Ectodermal cell (in vitro differentiated cells): Measurements from ENCODE around the gene FBH1.

Experiments used
- H3K27ac ChIP-seq: 2 replicates; pipeline ENCODE4 v1.7.0; 2013; ENCODE audit warnings: mild to moderate bottlenecking, low read depth, low read length; ENCODE audit not compliant: insufficient read depth, poor library complexity, severe bottlenecking
- H3K27me3 ChIP-seq: 2 replicates; pipeline ENCODE4 v1.7.0; 2013; ENCODE audit warnings: mild to moderate bottlenecking, low read length; ENCODE audit not compliant: insufficient read depth, control insufficient read depth, poor library complexity, severe bottlenecking
- H3K36me3 ChIP-seq: one replicate; pipeline ENCODE4 v1.7.0; 2013; ENCODE audit warnings: low read length; ENCODE audit not compliant: control insufficient read depth, insufficient read depth
- H3K4me1 ChIP-seq: one replicate; pipeline ENCODE4 v1.7.0; 2013; ENCODE audit warnings: low read length; ENCODE audit not compliant: control insufficient read depth, insufficient read depth
- H3K4me3 ChIP-seq: 2 replicates; pipeline ENCODE4 v1.7.0; 2013; ENCODE audit warnings: low read depth, low read length, control low read depth; ENCODE audit not compliant: insufficient read depth
- H3K9me3 ChIP-seq: 2 replicates; pipeline ENCODE4 v1.7.0; 2013; ENCODE audit warnings: mild to moderate bottlenecking, low read length, moderate library complexity; ENCODE audit not compliant: control insufficient read depth
- WGBS, 2 experiments: methylation state at CpG; one replicate each; pipeline ENCODE4 v1.1.7; 2013; ENCODE audit warnings: missing lambda C conversion rate in 2 of 2; 5-methylcytosine and 5-hydroxymethylcytosine counted together

FBH1 gene

GRCh38 chr10:5971886-5972285 lies 81.8 kb downstream of the FBH1 start:
- no peaks in the 10 kb centered on the region for H3K9me3 ChIP-seq
- no peak overlapping the region for H3K4me3 ChIP-seq
- H3K27me3 ChIP-seq = peaks cover 20% of the 10 kb centered on the region
- WGBS, 2 experiments = 89 to 93% methylated on average over 4 of the region's 4 CpGs
- no peaks in the 10 kb centered on the region for H3K4me1 ChIP-seq
- H3K36me3 ChIP-seq = no peaks in the 10 kb centered on the region
- no peak overlapping the region for H3K27ac ChIP-seq

GRCh38 chr10:5973069-5973468 lies 83.0 kb downstream of the FBH1 start:
- H3K4me3 ChIP-seq = no peak overlapping the region
- peaks cover 4% of the 10 kb centered on the region for H3K4me1 ChIP-seq
- H3K36me3 ChIP-seq = no peaks in the 10 kb centered on the region
- H3K27ac ChIP-seq = no peak overlapping the region
- no peaks in the 10 kb centered on the region for H3K9me3 ChIP-seq
- WGBS, 2 experiments = 88 to 96% methylated on average over 3 of the region's 4 CpGs
- H3K27me3 ChIP-seq = peaks cover 32% of the 10 kb centered on the region

GRCh38 chr10:5975641-5976473 lies 85.8 kb downstream of the FBH1 start:
- no peak overlapping the region for H3K4me3 ChIP-seq
- no peaks in the 10 kb centered on the region for H3K36me3 ChIP-seq
- peaks cover 58% of the 10 kb centered on the region for H3K27me3 ChIP-seq
- H3K9me3 ChIP-seq = no peaks in the 10 kb centered on the region
- 78 to 79% methylated on average over 20 of the region's 20 CpGs for WGBS, 2 experiments
- no peak overlapping the region for H3K27ac ChIP-seq
- H3K4me1 ChIP-seq = peaks cover 6% of the 10 kb centered on the region

- Histone ChIP-seq H3K27ac (no peak overlapping the region), H3K4me3 (peak overlapping the region; percentile 51), H3K36me3 (no peaks in the 10 kb centered on the region), H3K4me1 (peaks cover 6% of the 10 kb centered on the region), H3K27me3 (peaks cover 62% of the 10 kb centered on the region), H3K9me3 (no peaks in the 10 kb centered on the region)
- 1% methylated on average over 82 of the region's 82 CpGs for WGBS, 2 experiments
Measured at GRCh38 chr10:5976512-5977470, 86.7 kb downstream of the FBH1 start.

- WGBS, 2 experiments = 0 to 1% methylated on average over 80 of the region's 80 CpGs
- Histone ChIP-seq H3K4me3 (peak within 1 kb of the TSS; percentile 51), H3K27ac (no peak within 1 kb of the TSS), H3K4me1 (peaks cover 6% of the 10 kb centered on the region), H3K36me3 (no peaks in the 10 kb centered on the region), H3K27me3 (peaks cover 62% of the 10 kb centered on the region), H3K9me3 (no peaks in the 10 kb centered on the region)
Measured at GRCh38 chr10:5977471-5978229, 87.6 kb downstream of the FBH1 start, which contains the start of gene IL15RA. Gene IL15RA (minus strand): TSS chr10:5977543. CDS start chr10:5977492, 51 bp downstream.

GRCh38 chr10:5978230-5978489 lies 88.1 kb downstream of the FBH1 start:
- no peaks in the 10 kb centered on the region for H3K36me3 ChIP-seq
- peak overlapping the region; percentile 51 for H3K4me3 ChIP-seq
- no peaks in the 10 kb centered on the region for H3K9me3 ChIP-seq
- 14 to 18% methylated on average over 6 of the region's 6 CpGs for WGBS, 2 experiments
- peaks cover 62% of the 10 kb centered on the region for H3K27me3 ChIP-seq
- peaks cover 6% of the 10 kb centered on the region for H3K4me1 ChIP-seq
- no peak overlapping the region for H3K27ac ChIP-seq

GRCh38 chr10:5981529-5981928 lies 91.5 kb downstream of the FBH1 start:
- H3K27me3 ChIP-seq = peaks cover 45% of the 10 kb centered on the region

GRCh38 chr10:5983774-5984173 lies 93.7 kb downstream of the FBH1 start:
- 91 to 93% methylated on average over 9 of the region's 9 CpGs for WGBS, 2 experiments
- Histone ChIP-seq H3K27me3 (peaks cover 23% of the 10 kb centered on the region), H3K27ac (no peak overlapping the region), H3K4me1 (no peaks in the 10 kb centered on the region), H3K4me3 (no peak overlapping the region), H3K36me3 (no peaks in the 10 kb centered on the region), H3K9me3 (no peaks in the 10 kb centered on the region)

More at GRCh38 chr10:5981529-5981928, 91.5 kb downstream of the FBH1 start:
- H3K36me3 ChIP-seq = no peaks in the 10 kb centered on the region
- H3K9me3 ChIP-seq = no peaks in the 10 kb centered on the region
- H3K4me1 ChIP-seq = peaks cover 6% of the 10 kb centered on the region
- H3K4me3 ChIP-seq = no peak overlapping the region
- WGBS, 2 experiments = 85 to 88% methylated on average over 9 of the region's 9 CpGs
- no peak overlapping the region for H3K27ac ChIP-seq

- WGBS, 2 experiments = 90% methylated on average over 5 of the region's 5 CpGs
- no peak overlapping the region for H3K4me3 ChIP-seq
Measured at GRCh38 chr10:5985029-5985428, 95.0 kb downstream of the FBH1 start.

More at GRCh38 chr10:5985029-5985428, 95.0 kb downstream of the FBH1 start:
- Histone ChIP-seq H3K4me1 (no peaks in the 10 kb centered on the region), H3K9me3 (no peaks in the 10 kb centered on the region), H3K27me3 (peaks cover 10% of the 10 kb centered on the region), H3K27ac (no peak overlapping the region), H3K36me3 (no peaks in the 10 kb centered on the region)
